ENCODE results near the gene USP22. TPM values are rescaled to one million over a fixed set of nuclear protein-coding genes. Genes with fewer than 3 reads are reported as not detected.

USP22 gene
- total and polyA plus RNA-seq, 2 experiments from 2014 or later, result 68.9 to 296 TPM

- no peak for TF ChIP-seq CTCF (conservative IDR thresholded peaks at IDR 0.05; ENCODE audit: low read depth in 2 of 2)
- Histone ChIP-seq H3K79me2 (replicated peaks; ENCODE audit: insufficient read depth) (no peaks in the 10 kb centered on the region), H2AFZ (no peak overlapping the region), H3K27ac (ENCODE audit: low read depth) (no peak overlapping the region), H3K4me2 (no peak overlapping the region), H3F3A (replicated peaks; ENCODE audit: low read depth) (no peaks in the 10 kb centered on the region), H4K20me1 (replicated peaks; ENCODE audit: insufficient read depth) (no peaks in the 10 kb centered on the region), H3K4me1 (ENCODE audit: insufficient read depth) (peaks cover 11% of the 10 kb centered on the region; the same call in 1 of the 2 replicates), H3K27me3 (ENCODE audit: insufficient read depth) (no peaks in the 10 kb centered on the region), H3K36me3 (ENCODE audit: insufficient read depth) (no peaks in the 10 kb centered on the region), H3K4me3 (no peak overlapping the region), H3K9me2 (ENCODE audit: insufficient read depth) (0 out of 2 replicates have a peak, but pooled peaks cover 4% of the 10 kb centered on the region)
- peaks cover 27% of the 10 kb centered on the region for H3K4me1 Mint-ChIP-seq
- DNase-seq (ENCODE audit: low spot score) (no peak), ATAC-seq (no peak)
- no peak overlapping the region for H3K27ac Mint-ChIP-seq
- H3K4me3 Mint-ChIP-seq, result no peak overlapping the region
- H3K9me3 Mint-ChIP-seq, result peaks cover 10% of the 10 kb centered on the region
- H3K36me3 Mint-ChIP-seq (ENCODE audit: low read depth), result peaks cover 8% of the 10 kb centered on the region; the same call in 1 of the 3 replicates
- peaks cover 8% of the 10 kb centered on the region for H3K27me3 Mint-ChIP-seq (ENCODE audit: insufficient read depth, low read depth, poor library complexity)
These were observed 34.5 kb upstream of the USP22 start for GRCh38 chr17:21077281-21077680.

- no peak overlapping the region for H3K4me3 Mint-ChIP-seq
- DNase-seq (ENCODE audit: low spot score), result no peak
- 0 out of 2 replicates have a peak, but pooled peaks cover 4% of the 10 kb centered on the region for H3K9me2 ChIP-seq (ENCODE audit: insufficient read depth)
- H3F3A ChIP-seq (replicated peaks; ENCODE audit: low read depth), result no peaks in the 10 kb centered on the region
- peaks cover 6% of the 10 kb centered on the region; the same call in 1 of the 3 replicates for H3K36me3 Mint-ChIP-seq (ENCODE audit: low read depth)
- peaks cover 11% of the 10 kb centered on the region; the same call in 1 of the 2 replicates for H3K4me1 ChIP-seq (ENCODE audit: insufficient read depth)
- H3K9me3 Mint-ChIP-seq, result peaks cover 3% of the 10 kb centered on the region
- no peak overlapping the region for H3K4me3 ChIP-seq
- no peaks in the 10 kb centered on the region for H3K27me3 ChIP-seq (ENCODE audit: insufficient read depth)
- ATAC-seq, result no peak
- peaks cover 8% of the 10 kb centered on the region for H3K27me3 Mint-ChIP-seq (ENCODE audit: insufficient read depth, low read depth, poor library complexity)
- TF ChIP-seq STAT1 (IDR thresholded peaks at IDR 0.05; ENCODE audit: unreplicated experiment) (no peak), POLR2AphosphoS5 (IDR thresholded peaks at IDR 0.05; ENCODE audit: low read depth) (no peak), NANOG (IDR thresholded peaks at IDR 0.05; ENCODE audit: borderline replicate concordance) (no peak)
- no peaks in the 10 kb centered on the region for H3K36me3 ChIP-seq (ENCODE audit: insufficient read depth)
- no peaks in the 10 kb centered on the region for H3K79me2 ChIP-seq (replicated peaks; ENCODE audit: insufficient read depth)
- H3K4me1 Mint-ChIP-seq, result peaks cover 24% of the 10 kb centered on the region
- H3K27ac Mint-ChIP-seq, result no peak overlapping the region
- H3K4me2 ChIP-seq, result no peak overlapping the region
- H2AFZ ChIP-seq, result no peak overlapping the region
- no peaks in the 10 kb centered on the region for H4K20me1 ChIP-seq (replicated peaks; ENCODE audit: insufficient read depth)
- H3K27ac ChIP-seq (ENCODE audit: low read depth), result no peak overlapping the region
These were observed 33.4 kb upstream of the USP22 start for GRCh38 chr17:21076242-21076641.

- peaks cover 24% of the 10 kb centered on the region for H3K4me1 Mint-ChIP-seq
- H3K4me3 ChIP-seq, result no peak overlapping the region
- H3K79me2 ChIP-seq (replicated peaks; ENCODE audit: insufficient read depth), result no peaks in the 10 kb centered on the region
- H3K9me3 Mint-ChIP-seq, result peaks cover 3% of the 10 kb centered on the region; the same call in 2 of the 3 replicates
- no peak overlapping the region for H3K27ac ChIP-seq (ENCODE audit: low read depth)
- peaks cover 6% of the 10 kb centered on the region; the same call in 1 of the 3 replicates for H3K36me3 Mint-ChIP-seq (ENCODE audit: low read depth)
- DNase-seq (ENCODE audit: low spot score) (no peak), ATAC-seq (no peak)
- H2AFZ ChIP-seq, result 0 out of 2 replicates have a peak overlapping the region, but pooled peaks have one; percentile 10
- H3K27ac Mint-ChIP-seq, result no peak overlapping the region
- peaks cover 11% of the 10 kb centered on the region; the same call in 1 of the 2 replicates for H3K4me1 ChIP-seq (ENCODE audit: insufficient read depth)
- no peaks in the 10 kb centered on the region for H4K20me1 ChIP-seq (replicated peaks; ENCODE audit: insufficient read depth)
- H3K4me2 ChIP-seq, result no peak overlapping the region
- H3F3A ChIP-seq (replicated peaks; ENCODE audit: low read depth), result no peaks in the 10 kb centered on the region
- H3K9me2 ChIP-seq (ENCODE audit: insufficient read depth), result 0 out of 2 replicates have a peak, but pooled peaks cover 4% of the 10 kb centered on the region
- no peaks in the 10 kb centered on the region for H3K36me3 ChIP-seq (ENCODE audit: insufficient read depth)
- H3K27me3 ChIP-seq (ENCODE audit: insufficient read depth), result no peaks in the 10 kb centered on the region
- H3K4me3 Mint-ChIP-seq, result no peak overlapping the region
- peaks cover 10% of the 10 kb centered on the region for H3K27me3 Mint-ChIP-seq (ENCODE audit: insufficient read depth, low read depth, poor library complexity)
- no peak for TF ChIP-seq EZH2 (IDR thresholded peaks at IDR 0.05; ENCODE audit: low read depth, unreplicated experiment)
- TF ChIP-seq STAT1 (IDR thresholded peaks at IDR 0.05; ENCODE audit: unreplicated experiment), result no peak
- TF ChIP-seq ZNF462 (CRISPR knock-in tag; IDR thresholded peaks at IDR 0.05), result no peak
These were observed 32.9 kb upstream of the USP22 start for GRCh38 chr17:21075739-21076085.

All from GM23338 (cell line).